Fibroblast of skin of scalp (primary cell): ENCODE measurements around the gene ERCC1.
"Not testable (repeated sequence)": the region's sequence is repeated elsewhere in the genome, so short reads cannot be mapped to it uniquely, and the experiment has no call there.

Experiments
- DNase-seq: peaks from one replicate; pipeline ENCODE4 v3.0.0-alpha.2; 2013

The ERCC1 gene

DNA sequence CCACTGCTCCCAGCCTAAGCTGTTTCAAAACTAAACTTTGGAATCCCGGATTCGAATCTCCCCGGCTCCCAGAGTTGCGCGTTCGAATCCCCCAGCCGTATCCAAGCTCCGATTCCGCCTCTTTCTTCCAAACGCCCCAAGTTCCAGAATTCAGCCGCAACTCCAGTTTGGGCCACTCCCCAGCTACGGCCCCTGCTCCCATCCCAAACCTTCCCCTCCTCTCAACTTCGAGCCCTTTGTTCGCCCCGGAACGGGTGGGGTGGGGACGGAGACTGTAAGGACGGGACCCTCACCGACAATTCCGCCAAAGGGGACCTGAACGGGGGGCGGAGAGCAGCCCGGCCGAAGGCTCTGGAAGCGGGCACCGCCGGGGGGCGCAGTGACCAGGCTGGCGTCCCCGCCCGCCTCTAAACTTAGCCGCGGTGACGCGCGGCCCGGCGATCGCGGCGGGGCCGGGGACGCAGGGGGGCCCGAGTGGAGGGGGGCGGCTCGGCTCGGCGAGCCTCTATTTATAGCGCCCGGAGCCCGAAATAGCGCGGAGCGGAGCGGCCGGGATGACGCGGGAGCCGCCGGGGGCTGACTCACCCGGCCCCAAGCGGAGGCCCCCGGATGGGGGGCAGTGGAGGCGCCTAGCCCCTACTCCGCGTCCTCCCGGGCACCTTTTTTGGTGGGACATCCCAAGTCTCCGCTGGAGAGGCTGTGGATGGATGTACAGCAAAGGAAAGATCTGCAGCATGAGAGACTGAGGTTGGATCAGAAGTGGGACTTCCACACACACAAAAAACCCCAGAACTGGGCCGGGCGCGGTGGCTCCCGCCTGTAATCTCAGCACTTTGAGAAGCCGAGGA lies 4.9 kb upstream of the ERCC1 start:
- peak; percentile 74 for DNase-seq

GRCh38 chr19:45424191-45425058 lies 708 bp upstream of the ERCC1 start:
- DNase-seq: peak; percentile 94

DNA sequence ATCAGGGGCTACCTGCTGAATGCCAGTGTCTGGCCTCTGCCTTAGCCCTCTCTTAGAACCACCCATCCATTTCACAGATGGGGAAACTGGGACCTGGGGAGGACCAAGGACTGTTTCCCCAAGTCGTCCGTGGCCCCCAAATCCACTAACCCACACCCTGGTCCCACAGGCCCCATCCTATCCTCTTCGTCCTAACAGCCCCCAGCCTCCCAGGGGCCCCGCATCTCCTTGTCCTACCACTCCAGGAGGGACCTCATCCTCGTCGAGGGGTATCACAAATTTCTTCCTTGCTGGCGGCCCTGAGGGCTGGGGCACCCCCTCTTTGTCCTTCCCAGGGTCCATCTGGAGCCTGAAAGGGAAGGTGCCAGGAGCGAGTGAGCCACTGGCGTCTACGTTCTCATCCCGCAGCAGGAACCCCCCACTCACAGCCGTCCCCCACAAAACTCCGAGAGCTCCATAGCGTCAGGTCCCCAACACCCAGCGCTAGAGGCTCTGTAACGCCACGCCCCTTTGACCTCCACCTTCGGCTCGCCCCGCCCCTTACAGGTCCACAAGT lies 606 bp downstream of the ERCC1 start:
- no peak for DNase-seq

GRCh38 chr19:45421947-45422498 lies 1.7 kb downstream of the ERCC1 start:
- DNase-seq: no peak

DNA sequence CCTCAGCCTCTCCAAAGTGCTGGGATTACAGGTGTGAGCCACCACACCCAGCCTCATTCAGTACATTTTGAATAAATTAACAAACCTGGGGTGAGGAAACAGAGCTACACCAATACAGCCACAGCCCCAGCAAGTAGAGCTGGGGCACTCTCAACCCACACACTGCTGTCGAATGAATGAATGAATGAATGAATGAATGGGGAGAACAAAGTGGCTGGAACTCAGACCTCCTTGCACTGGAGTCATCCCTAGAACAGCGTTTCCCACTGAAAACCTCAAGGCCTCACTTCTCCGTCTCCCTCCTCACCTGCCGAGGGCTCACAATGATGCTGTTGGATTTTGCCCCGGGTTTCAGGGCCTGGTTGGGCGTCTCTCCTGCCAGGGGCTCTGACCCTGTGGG lies 2.8 kb downstream of the ERCC1 start:
- DNase-seq: no peak

GRCh38 chr19:45420356-45420755 lies 3.4 kb downstream of the ERCC1 start:
- no peak for DNase-seq

GRCh38 chr19:45419895-45420294 lies 3.8 kb downstream of the ERCC1 start:
- DNase-seq: no peak

DNA sequence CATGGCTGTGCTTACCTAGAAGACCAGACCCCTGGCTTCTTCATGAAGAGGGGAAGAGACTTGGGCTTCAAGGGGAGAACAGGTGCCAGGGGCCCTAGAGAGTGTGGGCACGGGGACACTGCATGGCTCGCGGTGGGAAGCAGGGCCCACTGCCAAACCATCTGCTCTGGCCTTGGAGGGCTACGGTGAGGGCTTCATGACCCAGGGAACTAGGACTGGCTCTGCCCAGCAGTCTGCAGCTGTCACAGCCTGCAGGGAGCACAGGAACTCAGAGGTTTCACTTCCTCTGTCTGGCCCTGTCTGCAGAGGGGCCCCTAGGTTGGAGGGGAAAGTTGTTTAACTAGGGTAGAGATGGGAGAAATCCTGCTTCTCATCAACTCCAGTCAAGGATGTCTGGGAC lies 4.3 kb downstream of the ERCC1 start:
- no peak for DNase-seq

DNA sequence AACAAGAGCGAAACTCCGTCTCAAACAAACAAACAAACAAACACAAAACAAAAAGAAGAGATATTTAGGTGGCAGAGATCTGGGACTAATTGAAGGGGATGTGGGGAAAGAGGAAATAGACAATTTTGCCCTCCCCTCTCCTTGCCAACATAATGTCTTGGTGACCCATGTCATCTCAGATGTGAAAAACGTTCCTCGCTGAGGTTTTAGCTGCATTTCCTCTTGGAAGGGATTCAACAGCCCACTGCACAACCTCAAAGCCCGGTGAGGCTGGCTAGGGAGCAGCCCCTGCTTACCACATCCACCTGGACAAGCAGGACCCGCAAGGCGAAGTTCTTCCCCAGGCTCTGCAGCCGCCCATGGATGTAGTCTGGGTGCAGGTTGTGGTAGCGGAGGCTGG lies 4.9 kb downstream of the ERCC1 start:
- no peak for DNase-seq

GRCh38 chr19:45417151-45417550 lies 6.6 kb downstream of the ERCC1 start:
- no peak for DNase-seq

GRCh38 chr19:45414468-45414867 lies 9.2 kb downstream of the ERCC1 start:
- no peak for DNase-seq

DNA sequence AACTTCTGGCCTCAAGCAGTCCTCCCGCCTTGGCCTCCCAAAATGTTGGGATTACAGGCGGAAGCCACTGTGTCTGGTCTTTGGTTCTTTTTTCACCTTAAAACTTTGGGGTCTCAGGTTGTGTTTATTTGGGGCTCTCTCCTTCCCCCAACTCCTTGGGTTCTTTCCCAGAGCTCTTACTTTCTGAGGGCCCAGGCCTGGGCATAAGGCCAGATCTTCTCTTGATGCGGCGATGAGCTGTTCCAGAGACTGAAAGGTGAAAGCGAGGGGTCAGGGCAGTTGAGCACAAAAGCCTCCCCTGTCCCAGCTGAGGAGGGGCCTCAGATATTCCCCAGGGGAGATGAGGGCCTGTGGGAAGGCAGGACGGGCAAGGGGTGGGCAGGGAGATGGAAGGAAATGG lies 10.2 kb downstream of the ERCC1 start:
- no peak for DNase-seq

DNA sequence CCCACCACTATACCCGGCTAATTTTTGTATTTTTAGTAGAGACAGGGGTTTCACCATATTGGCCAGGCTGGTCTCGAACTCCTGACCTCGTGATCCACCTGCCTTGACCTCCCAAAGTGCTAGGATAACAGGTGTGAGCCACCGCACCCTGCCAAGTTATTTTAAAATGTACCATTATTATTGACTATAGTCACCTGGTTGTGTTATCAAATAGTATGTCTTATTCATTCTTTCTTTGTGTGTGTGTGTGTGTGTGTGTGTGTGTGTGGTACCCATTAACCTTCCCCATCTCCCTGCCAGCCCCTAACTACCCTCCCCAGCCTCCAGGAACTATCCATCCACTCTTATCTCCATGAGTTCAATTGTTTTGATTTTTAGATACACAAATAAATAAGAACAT lies 13.4 kb downstream of the ERCC1 start:
- not testable (repeated sequence) for DNase-seq

DNA sequence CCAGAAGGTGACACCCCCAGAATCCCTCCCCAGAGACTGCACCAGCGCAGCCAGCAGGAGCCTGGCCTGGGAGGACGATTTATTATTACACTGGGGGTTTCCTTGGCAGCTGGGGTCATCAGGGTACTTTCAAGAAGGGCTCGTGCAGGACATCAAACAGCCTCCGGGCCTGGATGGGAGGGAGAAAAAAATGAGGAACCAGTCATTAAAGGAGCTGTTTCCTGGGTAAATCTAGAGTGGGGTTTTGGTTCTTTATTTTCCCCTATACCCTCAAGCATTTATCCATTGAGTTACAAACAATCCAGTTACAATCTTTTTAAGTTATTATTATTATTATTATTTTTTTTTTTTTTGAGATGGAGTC lies 14.2 kb downstream of the ERCC1 start:
- no peak for DNase-seq

- DNase-seq: no peak
Measured at GRCh38 chr19:45408830-45409556, 14.7 kb downstream of the ERCC1 start.

DNA sequence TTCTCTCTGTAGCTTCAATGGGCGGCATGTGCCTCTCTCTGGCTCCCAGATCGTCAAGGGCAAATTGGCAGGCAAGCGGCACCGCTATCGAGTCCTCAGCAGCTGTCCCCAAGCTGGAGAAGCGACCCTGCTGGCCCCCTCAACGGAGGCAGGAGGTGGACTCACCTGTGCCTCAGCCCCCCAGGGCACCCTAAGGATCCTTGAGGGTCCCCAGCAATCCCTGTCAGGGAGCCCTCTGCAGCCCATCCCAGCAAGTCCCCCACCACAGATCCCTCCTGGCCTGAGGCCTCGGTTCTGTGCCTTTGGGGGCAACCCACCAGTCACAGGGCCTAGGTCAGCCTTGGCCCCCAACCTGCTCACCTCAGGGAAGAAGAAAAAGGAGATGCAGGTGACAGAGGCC lies 15.6 kb downstream of the ERCC1 start:
- no peak for DNase-seq

- not testable (repeated sequence) for DNase-seq
Measured at GRCh38 chr19:45407585-45407984, 16.1 kb downstream of the ERCC1 start.

DNA sequence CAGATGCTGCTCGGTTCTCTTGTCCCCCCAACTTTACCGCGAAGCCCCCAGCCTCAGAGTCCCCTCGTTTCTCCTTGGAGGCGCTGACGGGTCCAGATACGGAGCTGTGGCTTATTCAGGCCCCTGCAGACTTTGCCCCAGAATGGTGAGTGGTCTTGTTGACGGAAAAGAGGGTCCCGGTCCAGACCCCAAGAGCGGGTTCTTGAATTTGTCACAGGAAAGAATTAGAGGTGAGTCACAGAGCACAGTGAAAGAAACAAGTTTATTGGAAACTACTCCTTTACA lies 16.7 kb downstream of the ERCC1 start:
- DNase-seq: no peak

- DNase-seq: peak; percentile 82
Measured at GRCh38 chr19:45406226-45407090, 17.3 kb downstream of the ERCC1 start, which contains the start of gene POLR1G. Gene POLR1G, plus strand, starts transcription at chr19:45406644. Its CDS starts 53 bp downstream, at chr19:45406697.

GRCh38 chr19:45405435-45406225 lies 18.1 kb downstream of the ERCC1 start:
- peak; percentile 95 for DNase-seq
